Suppressor macrophage (primary cell): Measurements from ENCODE around the gene LRTM2.
A peak's percentile ranks its signal among the peaks of the same experiment; 100 is the strongest.

Experiments used
- DNase-seq, 4 experiments: peaks; one replicate each; pipeline ENCODE4 v3.0.0-alpha.2; 2020 to 2022

LRTM2 gene

GRCh38 chr12:1797991-1798640 lies 22.2 kb upstream of the LRTM2 start:
- DNase-seq: peak in 1 of 4 experiments; percentile 2

DNA sequence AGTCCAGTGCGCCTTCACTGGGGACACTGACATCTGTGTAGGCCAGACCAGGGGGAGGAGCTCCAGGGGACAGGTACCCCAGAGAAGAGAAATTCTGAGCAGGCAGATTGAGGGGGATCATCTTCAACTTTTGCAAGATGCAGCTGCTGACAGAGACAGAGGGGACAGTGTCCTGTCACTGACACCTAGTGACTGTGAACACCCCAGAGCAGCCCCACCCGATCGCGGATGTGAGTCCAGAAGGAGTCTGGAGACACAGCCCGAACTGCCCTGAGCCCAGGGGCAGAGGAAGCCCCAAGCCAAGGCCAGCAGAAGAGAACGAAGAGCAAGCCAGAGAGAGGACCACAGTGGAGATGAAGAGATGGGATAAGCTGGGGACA lies 21.7 kb upstream of the LRTM2 start:
- no peak for DNase-seq

- peak in 1 of 4 experiments; percentile 3 for DNase-seq
Measured at GRCh38 chr12:1799051-1799881, 21.1 kb upstream of the LRTM2 start.

DNA sequence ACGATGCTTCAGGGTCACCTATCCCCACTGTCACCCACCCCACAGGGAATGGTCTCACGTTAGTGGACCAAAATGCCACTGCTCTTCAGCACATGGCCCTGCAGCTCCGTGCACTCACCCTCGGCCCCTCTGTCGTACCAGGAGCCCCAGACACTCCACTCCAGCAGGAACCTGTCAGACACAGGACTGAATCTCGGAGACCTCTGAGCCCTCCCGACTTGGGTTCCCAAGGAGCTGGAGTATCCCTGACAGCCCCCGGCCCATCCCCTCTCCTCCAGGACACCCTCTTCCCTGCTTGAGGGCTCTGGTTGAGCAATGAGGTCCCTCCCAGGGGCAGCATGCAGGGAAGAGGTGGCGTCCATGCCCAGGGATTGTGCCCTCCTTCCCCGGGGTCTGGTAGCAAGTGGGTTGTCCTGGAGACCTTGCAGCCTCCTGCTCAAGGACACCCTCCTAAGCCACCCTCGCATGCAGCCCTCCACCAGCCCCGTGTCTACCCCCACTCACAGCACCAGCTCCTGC lies 20.4 kb upstream of the LRTM2 start:
- DNase-seq: no peak

DNA sequence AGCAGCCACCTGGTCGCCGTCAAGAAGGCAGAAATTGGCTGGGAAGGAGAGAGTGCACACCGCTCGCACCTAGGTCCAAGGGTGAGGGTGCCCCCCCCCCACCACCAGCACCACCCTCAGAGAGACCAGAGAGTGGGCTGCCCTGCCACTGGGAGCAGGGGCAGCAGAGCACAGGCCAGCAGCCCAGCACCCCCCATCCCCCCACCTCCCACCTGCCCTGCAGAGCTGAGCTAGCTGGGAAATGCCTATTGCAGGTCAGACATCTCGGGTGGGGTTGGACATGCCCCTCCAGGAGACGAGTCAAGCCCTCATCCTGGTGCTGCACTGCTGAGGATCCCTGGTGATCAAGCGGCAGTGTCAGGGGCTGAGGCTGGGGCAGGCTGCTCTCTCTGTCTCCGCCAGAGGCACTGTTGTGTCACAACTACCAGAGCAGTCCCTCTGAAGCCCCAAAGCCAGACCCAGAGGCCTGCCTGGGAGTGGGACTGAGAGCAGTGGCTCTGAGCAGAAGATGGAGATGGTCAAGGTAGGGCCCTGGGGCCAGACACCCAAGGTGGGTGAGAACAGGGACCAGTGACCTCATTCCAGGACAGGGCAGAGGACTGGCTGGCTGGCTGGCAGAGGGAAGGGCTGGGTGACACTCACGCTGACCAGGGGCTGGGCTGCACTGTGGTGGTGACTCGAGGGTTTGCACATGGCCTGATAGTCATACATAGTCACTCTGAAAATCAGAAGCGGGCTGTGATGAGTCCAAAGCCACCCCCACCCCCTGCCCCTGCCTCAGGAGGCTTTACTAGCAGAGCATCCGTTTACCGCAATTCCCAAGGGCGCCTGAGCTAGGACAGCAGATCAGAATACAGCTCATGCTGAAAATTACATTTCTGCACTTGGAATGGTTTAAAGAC lies 19.7 kb upstream of the LRTM2 start:
- peak; percentile 37 to 81 (median 47) for DNase-seq

DNA sequence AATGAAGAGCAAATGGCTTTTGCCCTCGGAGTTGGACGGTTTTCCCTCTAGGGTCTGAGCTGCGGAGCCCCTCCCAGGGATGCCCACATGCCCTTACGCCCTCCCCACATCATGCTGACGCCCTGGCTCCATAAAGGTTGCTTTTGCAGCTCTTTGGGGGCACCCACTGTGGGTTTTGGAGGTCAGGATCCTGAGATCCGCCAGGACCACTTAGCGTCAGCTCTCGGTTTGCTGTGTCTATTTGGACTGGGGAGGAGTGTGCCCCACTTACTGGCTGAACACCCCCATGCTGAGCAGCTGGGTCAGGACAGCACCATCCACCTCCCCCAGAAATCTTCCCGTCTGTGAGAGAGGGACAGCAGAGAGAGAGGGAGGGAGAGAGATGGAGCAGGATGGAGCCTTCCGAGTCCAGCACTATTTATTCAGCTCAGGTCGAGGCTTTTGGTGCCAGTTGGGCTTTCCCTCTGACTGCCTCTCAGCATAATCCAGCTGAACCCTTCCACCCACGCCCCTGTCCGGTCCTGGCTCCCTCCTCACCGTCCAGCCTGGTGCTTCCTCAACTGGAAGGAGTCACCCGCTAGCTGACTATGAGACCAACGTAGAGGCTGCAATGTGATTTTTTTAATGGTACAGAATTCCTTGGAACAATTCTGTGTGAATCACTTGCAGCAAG lies 18.9 kb upstream of the LRTM2 start:
- peak in 3 of 4 experiments; percentile 63 to 74 (median 65) for DNase-seq

GRCh38 chr12:1803736-1804135 lies 16.6 kb upstream of the LRTM2 start:
- no peak for DNase-seq

DNA sequence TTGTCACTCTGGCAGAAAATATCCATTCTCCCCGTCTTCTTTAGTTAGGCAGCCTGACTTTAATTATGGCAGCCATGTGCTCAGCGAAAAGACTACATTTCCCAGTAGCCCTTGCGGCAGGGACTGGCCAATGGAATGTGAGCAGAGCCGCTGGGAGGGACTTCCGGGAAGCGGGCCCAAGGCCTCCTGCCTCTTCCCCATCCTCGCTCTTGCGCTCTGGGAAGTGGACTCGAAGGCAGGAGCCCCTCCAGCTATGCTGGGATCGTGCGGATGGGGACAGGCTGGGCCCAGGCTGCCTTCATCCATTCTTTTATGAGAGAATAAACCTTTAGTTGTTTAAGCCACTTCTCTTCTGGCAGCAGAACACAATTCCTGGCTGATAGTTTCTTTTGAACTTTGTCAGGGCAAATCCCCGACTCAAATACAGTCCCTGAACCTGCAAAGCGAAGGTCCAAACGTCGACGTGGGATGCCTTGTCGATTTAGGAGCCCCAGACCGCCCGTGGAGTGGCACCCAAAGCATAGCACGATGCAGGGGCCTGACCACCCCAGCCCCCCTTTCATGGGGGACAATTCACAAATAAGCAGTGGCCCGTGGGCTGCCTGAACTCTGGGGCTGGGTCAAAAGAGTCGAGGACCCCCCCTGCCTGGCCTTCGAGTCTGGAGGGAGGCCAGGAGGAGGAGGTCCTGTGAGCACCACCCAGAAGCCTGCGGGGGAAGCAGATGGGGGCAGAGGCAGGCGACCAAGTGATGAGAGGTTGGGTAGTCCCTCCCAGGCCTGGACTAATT lies 15.6 kb upstream of the LRTM2 start:
- peak; percentile 88 to 94 (median 94) for DNase-seq

- DNase-seq: no peak
Measured at GRCh38 chr12:1805441-1806081, 14.8 kb upstream of the LRTM2 start.

- no peak for DNase-seq
Measured at GRCh38 chr12:1806301-1807086, 13.9 kb upstream of the LRTM2 start.

DNA sequence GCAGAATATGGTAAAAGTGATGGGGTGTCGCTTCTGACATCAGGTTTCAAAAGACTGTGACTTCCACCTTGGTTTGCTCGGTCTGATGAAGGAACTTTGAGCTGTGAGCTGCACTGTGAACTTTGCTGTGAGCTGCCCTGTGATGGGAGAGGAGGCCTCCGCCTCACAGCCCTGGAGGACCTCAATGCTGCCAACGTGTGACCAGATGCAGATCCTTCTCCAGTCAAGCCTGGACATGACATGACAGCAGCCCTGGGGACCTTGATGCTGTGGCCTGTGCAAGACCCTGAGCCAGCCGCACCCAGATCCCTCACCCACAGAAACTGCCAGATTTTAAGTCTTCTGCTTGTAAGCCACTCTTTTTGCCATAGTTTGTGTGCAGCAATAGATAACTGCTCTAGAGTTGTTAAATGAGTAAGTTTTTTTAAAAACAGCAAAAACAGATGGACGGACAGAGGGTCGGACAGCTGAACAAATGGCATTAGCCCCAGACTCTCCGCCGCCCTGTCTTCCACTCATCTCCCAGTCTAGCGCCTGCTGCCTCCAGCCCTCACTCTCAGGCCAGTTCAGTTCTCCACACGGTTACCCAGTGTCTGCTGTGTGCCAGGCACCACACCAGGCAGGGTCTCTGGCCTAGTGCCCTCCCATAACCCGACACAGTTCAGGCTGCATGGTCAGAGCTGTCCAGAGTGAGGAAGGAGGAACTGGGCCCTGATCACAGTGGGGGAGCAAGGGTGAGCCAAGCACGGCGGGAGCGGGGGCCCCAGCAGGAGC lies 13.1 kb upstream of the LRTM2 start:
- peak in 3 of 4 experiments; percentile 29 to 55 (median 42) for DNase-seq

GRCh38 chr12:1808036-1808797 lies 12.1 kb upstream of the LRTM2 start:
- DNase-seq: no peak

DNA sequence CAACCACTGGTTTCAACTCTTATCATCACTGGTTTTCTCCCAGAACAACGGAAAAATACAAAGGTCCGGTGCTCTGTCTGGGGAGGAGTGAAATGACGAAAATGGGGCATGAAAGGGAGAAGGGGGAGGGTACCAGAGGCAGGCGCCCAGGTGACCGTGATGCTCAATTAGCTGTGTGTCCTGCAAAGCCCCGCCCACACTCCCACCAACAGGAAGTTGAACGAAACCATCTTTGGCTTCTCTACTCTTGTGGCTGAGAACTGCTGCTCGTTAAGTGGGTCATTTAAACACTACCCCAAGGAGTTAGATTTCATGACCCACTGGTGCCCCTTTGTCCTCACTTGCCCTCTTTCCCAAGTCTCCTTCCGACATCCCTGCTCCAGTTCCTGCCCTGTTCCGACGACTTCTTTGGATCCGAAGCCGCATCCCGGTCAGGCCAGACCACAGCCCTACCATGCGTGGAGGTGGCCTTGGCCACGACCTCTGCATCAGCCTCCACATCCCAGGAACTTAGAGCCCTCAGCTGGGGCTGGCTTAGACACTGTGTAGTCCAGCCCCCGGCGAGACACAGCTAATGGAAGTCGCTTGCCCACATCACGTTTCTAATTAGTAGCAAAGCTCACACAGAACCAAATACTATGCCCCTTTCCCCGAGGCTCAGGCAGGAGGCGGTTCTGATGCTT lies 11.4 kb upstream of the LRTM2 start:
- peak in 3 of 4 experiments; percentile 38 to 57 (median 55) for DNase-seq

GRCh38 chr12:1809591-1810190 lies 10.7 kb upstream of the LRTM2 start:
- DNase-seq: peak in 3 of 4 experiments; percentile 48 to 62 (median 52)

DNA sequence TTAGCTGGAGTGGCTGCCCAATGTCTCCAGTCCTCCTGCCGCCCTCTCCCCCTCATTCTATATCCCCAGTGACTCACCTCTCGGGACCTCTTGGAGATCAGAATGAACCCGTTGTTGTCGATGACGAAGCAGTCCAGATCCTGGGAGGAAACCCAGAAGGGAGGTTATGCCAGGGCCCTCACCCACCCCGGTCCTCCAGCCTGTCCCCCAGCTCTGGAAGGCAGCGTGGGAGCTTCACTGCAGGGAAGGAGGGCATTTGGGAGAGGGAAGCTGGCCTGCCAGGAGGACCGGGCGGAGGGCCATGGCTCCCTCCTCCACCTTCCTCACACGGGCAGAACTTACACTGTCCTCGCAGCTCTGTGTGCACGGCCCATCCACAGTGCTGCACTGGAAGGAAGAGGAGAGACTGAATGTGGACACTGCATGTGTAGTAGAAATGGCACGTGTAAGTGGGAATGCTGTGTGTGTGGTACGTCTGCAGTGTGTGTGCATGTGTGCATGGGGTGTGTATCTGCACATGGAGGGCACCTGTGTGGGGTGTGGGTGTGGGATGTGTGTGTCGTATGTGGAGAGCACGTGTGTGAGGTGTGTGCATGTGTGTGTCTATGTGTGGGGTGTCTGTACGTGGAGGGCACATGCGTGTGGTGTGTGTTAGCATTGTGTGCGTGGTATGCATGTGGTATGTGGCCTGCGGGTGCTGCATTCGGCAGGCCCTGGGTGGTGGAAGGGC lies 10.0 kb upstream of the LRTM2 start:
- DNase-seq: peak; percentile 26 to 65 (median 64)

- no peak for DNase-seq
Measured at GRCh38 chr12:1810931-1811280, 9.5 kb upstream of the LRTM2 start.
